ENCODE data around the gene EML2.
A peak's percentile ranks its signal among the peaks of the same experiment; 100 is the strongest.

The EML2 gene

GRCh38 chr19:45653634-45654033, 14.4 kb upstream of the EML2 start:
- H3K27ac ChIP-seq (ENCODE audit: extremely low read depth, low read depth, low read length): no peak overlapping the region
- CTCF ChIA-PET: interaction anchor here (0.6 to 2.8 kb wide), 2 partner anchors 11 to 91 kb away, joined by 4 to 17 read pairs; no protein-coding TSS in a partner anchor
- POLR2A ChIA-PET: interaction anchor here (0.9 to 1.4 kb wide), 2 partner anchors 13 to 14 kb away, joined by 3 to 4 read pairs; partner anchors contain the start of gene GIPR

GRCh38 chr19:45650722-45651121, 11.5 kb upstream of the EML2 start:
- Histone ChIP-seq H3K4me1 (ENCODE audit: control insufficient read depth, insufficient read depth, low read length) (no peaks in the 10 kb centered on the region), H3K27ac (ENCODE audit: extremely low read depth, low read depth, low read length) (no peak overlapping the region), H3K9me3 (ENCODE audit: control insufficient read depth, insufficient read depth, low read depth, low read length) (no peaks in the 10 kb centered on the region), H3K4me3 (ENCODE audit: low read depth, low read length) (no peak overlapping the region), H3K36me3 (ENCODE audit: control insufficient read depth in 2 of 2, insufficient read depth in 1 of 2, low read length in 2 of 2) (no peaks in the 10 kb centered on the region)
- POLR2A ChIA-PET: no interaction called here
- TF ChIP-seq ZNF791 (tag by site-specific recombination; IDR thresholded peaks at IDR 0.05) (no peak), ZNF623 (tag by site-specific recombination; IDR thresholded peaks at IDR 0.05) (peak; percentile 80), ZNF350 (tag by site-specific recombination; IDR thresholded peaks at IDR 0.05) (no peak)
- CTCF ChIA-PET: interaction anchor here (1.0 to 2.8 kb wide), 5 partner anchors 8 to 211 kb away, joined by 3 to 17 read pairs (median 4); no protein-coding TSS in a partner anchor

More at GRCh38 chr19:45653634-45654033, 14.4 kb upstream of the EML2 start:
- H3K4me1 ChIP-seq (ENCODE audit: control insufficient read depth, insufficient read depth, low read length): no peaks in the 10 kb centered on the region
- H3K36me3 ChIP-seq (ENCODE audit: control insufficient read depth in 2 of 2, insufficient read depth in 1 of 2, low read length in 2 of 2): no peaks in the 10 kb centered on the region
- H3K4me3 ChIP-seq (ENCODE audit: low read depth, low read length): no peak overlapping the region
- no peaks in the 10 kb centered on the region for H3K9me3 ChIP-seq (ENCODE audit: control insufficient read depth, insufficient read depth, low read depth, low read length)
- TF ChIP-seq ZNF639 (tag by site-specific recombination; IDR thresholded peaks at IDR 0.05) (no peak), KLF17 (tag by site-specific recombination; IDR thresholded peaks at IDR 0.05) (0 out of 2 replicates have a peak, but pooled peaks have one; percentile 18), EGR2 (tag by site-specific recombination; IDR thresholded peaks at IDR 0.05; ENCODE audit: low read depth) (no peak), GLIS1 (tag by site-specific recombination; IDR thresholded peaks at IDR 0.05) (no peak), ZNF394 (tag by site-specific recombination; IDR thresholded peaks at IDR 0.05; ENCODE audit: borderline replicate concordance) (no peak), ZNF280C (tag by site-specific recombination; IDR thresholded peaks at IDR 0.05) (no peak), ZSCAN30 (tag by site-specific recombination; IDR thresholded peaks at IDR 0.05) (no peak), ZNF791 (tag by site-specific recombination; IDR thresholded peaks at IDR 0.05) (no peak), SALL2 (tag by site-specific recombination; IDR thresholded peaks at IDR 0.05; ENCODE audit: borderline replicate concordance) (no peak), ZNF157 (tag by site-specific recombination; IDR thresholded peaks at IDR 0.05) (no peak), ZNF843 (tag by site-specific recombination; IDR thresholded peaks at IDR 0.05) (no peak), ZNF398 (tag by site-specific recombination; IDR thresholded peaks at IDR 0.05) (peak; percentile 25; the same call in 1 of the 2 replicates), WT1 (tag by site-specific recombination; IDR thresholded peaks at IDR 0.05) (no peak), ZFHX2 (tag by site-specific recombination; conservative IDR thresholded peaks at IDR 0.05) (peak; percentile 33; the same call in 1 of the 2 replicates), ZNF121 (tag by site-specific recombination; IDR thresholded peaks at IDR 0.05) (no peak), ZBTB1 (tag by site-specific recombination; IDR thresholded peaks at IDR 0.05) (no peak), ZNF785 (tag by site-specific recombination; IDR thresholded peaks at IDR 0.05) (no peak)
